Pancreas (tissue), 10 donors: ENCODE results near the gene F2R. TPM values are rescaled to one million over a fixed set of nuclear protein-coding genes. Genes with fewer than 3 reads are reported as not detected.

Source experiments
- ATAC-seq, 4 donors: fragments of 200-7000 bp; cut with Tn5 transposase; one replicate each; pipeline versions ENCODE4 v1.8.0 to v1.9.1; 2020; ENCODE audit warnings: mild to moderate bottlenecking in 4 of 4, moderate library complexity in 4 of 4
- DNase-seq, 6 donors: peaks; one replicate each; pipeline ENCODE4 v3.0.0-alpha.2; 2020
- FAIRE-seq: peaks from 2 replicates; lab custom pipeline; 2012; peaks lifted over from hg19 to GRCh38; lab: Jason Lieb, UNC
- H3K27ac ChIP-seq, 4 donors: fragments of 200-600 bp; sonication (generic); 1 replicate in 3 of 4; 2 replicates in 1 of 4; pipeline versions ENCODE4 v1.5.0 to v1.8.0; 2020
- H3K27me3 ChIP-seq, 4 donors: fragments of 200-600 bp; one replicate each; pipeline ENCODE4 v1.8.0; 2021
- H3K36me3 ChIP-seq, 3 donors: fragments of 200-600 bp; sonication (generic) in 1 of 3; one replicate each; pipeline versions ENCODE4 v1.5.0 to v1.8.0; 2020 to 2021
- H3K4me1 ChIP-seq, 3 donors: fragments of 200-600 bp; one replicate each; pipeline ENCODE4 v1.8.0; 2021
- H3K4me3 ChIP-seq, 4 donors: fragments of 200-600 bp; sonication (generic) in 2 of 4; one replicate each; pipeline versions ENCODE4 v1.5.0 to v1.8.0; 2020 to 2021
- H3K9me3 ChIP-seq, 4 donors: fragments of 200-600 bp; one replicate each; pipeline ENCODE4 v1.8.0; 2021
- WGBS, 2 donors: extraction: QIAGEN DNeasy Blood & Tissue Kit; methylation state at CpG; one replicate each; pipeline ENCODE4 v1.1.7; 2013; 5-methylcytosine and 5-hydroxymethylcytosine counted together
- intact Hi-C, 3 donors: fragments of 100-400 bp; cut with DNase I; formaldehyde crosslinking; loops; one replicate each; pipeline versions ENCODE4 v1.11.1 to v1.14.2; 2022
- polyA plus RNA-seq, 2 donors: library from polyadenylated mRNA; stranded (reverse); fragments of 200-250 nt; gene quantifications; one replicate each; pipeline ENCODE4 v1.2.3, GENCODE V29; 2013
- total RNA-seq, 6 donors: library from RNA; stranded (reverse); fragmentation: NEBNext Ultra II Directional in 4 of 6; extraction: Animal tissue kit (Norgen Biotek cat#: 25700) in 4 of 6; gene quantifications; one replicate each; pipeline versions ENCODE4 v1.2.1 to v1.2.4, GENCODE V29; 2021 to 2023
- TF ChIP-seq, protein P1 (sequence below), 4 donors: fragments of 200-600 bp; sonication (generic) in 3 of 4; IDR thresholded peaks; one replicate each; pipeline versions ENCODE4 v1.5.0 to v1.8.0; 2021; ENCODE audit warnings: antibody characterized with exemption in 4 of 4
- donor health status: healthy with polysubstance abuse.
- donor health status: DM: no; HTN: no; CAD: no; lungs with moderate emphysema.
- donor health status: DM: no; HTN: no; CAD: no.
- donor health status: control.
- donor health status: control.
- donor health status: Bipolar disorder and iron deficiency.
- donor health status: DM: yes; HTN: yes; CAD: no.
- donor health status: DM: no; HTN: no; CAD: no.
- donor health status: DM: no; HTN: no; CAD: no.
- donor health status: DM: yes; HTN: yes; CAD: no.

F2R gene
- total and polyA plus RNA-seq, 8 donors = 0.38 to 15.0 (median 1.7) TPM

DNA sequence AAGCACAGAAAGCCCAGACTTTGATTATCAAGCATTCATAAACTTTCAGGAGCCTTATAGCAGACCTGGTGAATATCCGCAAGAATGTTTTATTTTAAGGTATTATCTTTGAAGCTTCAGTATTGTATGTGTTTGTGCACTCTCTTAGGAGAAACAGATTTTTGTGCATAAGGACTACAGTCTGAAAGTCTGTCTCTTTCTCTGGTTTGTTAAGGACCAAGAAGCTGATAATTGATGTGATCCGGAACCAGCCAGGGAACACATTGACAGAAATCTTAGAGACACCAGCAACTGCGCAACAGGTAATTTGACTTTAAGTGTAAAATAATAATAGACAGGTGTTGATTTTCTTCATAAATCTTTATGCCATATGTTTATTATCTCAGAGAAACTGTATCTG is 22.8 kb upstream of the F2R start:
- Histone ChIP-seq H3K4me1 (no peaks in the 10 kb centered on the region), H3K36me3 (peaks cover 3 to 8% (median 7%) of the 10 kb centered on the region in 3 donors), H3K4me3 (no peak overlapping the region), H3K27me3 (no peaks in the 10 kb centered on the region), H3K9me3 (no peaks in the 10 kb centered on the region), H3K27ac (no peak overlapping the region)
- DNase-seq (no peak), ATAC-seq (no peak), FAIRE-seq (no peak)
- TF ChIP-seq, protein P1, sequence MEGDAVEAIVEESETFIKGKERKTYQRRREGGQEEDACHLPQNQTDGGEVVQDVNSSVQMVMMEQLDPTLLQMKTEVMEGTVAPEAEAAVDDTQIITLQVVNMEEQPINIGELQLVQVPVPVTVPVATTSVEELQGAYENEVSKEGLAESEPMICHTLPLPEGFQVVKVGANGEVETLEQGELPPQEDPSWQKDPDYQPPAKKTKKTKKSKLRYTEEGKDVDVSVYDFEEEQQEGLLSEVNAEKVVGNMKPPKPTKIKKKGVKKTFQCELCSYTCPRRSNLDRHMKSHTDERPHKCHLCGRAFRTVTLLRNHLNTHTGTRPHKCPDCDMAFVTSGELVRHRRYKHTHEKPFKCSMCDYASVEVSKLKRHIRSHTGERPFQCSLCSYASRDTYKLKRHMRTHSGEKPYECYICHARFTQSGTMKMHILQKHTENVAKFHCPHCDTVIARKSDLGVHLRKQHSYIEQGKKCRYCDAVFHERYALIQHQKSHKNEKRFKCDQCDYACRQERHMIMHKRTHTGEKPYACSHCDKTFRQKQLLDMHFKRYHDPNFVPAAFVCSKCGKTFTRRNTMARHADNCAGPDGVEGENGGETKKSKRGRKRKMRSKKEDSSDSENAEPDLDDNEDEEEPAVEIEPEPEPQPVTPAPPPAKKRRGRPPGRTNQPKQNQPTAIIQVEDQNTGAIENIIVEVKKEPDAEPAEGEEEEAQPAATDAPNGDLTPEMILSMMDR (IDR thresholded peaks at IDR 0.05) = no peak
- intact Hi-C loops = no loop called here
- 81 to 98% methylated on average over 3 of the region's 3 CpGs for WGBS, 2 donors

DNA sequence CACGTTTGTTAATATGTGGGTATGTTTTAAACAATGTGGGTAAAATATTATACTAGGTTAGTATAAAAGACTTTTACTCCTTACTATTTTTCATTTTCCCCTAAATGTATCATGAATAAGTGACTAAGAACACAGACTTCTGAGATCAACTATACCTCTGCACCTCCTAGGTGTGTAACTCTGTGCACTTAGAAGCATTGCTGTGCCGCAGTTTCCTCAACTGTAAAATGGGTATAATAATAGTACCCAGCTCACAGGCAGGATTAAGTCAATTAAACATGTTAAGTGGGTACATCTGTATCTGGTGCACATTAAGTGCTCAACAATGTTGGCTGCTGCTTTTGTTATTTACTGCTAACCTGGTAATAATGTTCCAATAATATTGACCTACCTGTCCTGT is 21.6 kb upstream of the F2R start:
- H3K9me3 ChIP-seq = no peaks in the 10 kb centered on the region
- no peak for ATAC-seq
- no peak for DNase-seq
- H3K27ac ChIP-seq = no peak overlapping the region
- H3K4me1 ChIP-seq = no peaks in the 10 kb centered on the region
- no peak for FAIRE-seq
- H3K27me3 ChIP-seq = no peaks in the 10 kb centered on the region
- no peak overlapping the region for H3K4me3 ChIP-seq
- intact Hi-C loops = no loop called here
- 50 to 69% methylated on average over 2 of the region's 2 CpGs for WGBS, 2 donors
- peaks cover 3 to 12% (median 8%) of the 10 kb centered on the region in 3 donors for H3K36me3 ChIP-seq
- TF ChIP-seq, protein P1 (IDR thresholded peaks at IDR 0.05) = no peak

DNA sequence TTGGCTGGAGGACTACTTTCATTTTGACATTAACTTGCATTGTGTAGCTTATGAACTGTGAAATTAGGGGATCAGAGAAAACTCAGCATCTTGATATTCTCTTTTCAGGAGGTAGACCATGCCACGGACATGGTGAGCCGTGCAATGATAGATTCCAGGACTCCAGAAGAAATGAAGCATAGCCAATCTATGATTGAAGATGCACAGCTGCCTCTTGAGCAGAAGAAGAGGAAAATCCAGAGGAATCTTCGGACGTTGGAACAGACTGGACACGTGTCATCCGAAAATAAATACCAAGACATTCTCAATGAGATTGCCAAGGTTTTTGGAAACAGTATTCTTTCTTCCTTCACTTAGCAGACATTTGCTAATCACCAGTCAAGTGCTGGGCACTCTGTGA is 20.6 kb upstream of the F2R start:
- Histone ChIP-seq H3K9me3 (no peaks in the 10 kb centered on the region), H3K27me3 (no peaks in the 10 kb centered on the region), H3K36me3 (peaks cover 3 to 12% (median 8%) of the 10 kb centered on the region in 3 donors), H3K27ac (no peak overlapping the region), H3K4me3 (no peak overlapping the region), H3K4me1 (no peaks in the 10 kb centered on the region)
- FAIRE-seq (no peak), ATAC-seq (no peak), DNase-seq (no peak)
- WGBS, 2 donors = 87 to 92% methylated on average over 6 of the region's 6 CpGs
- intact Hi-C loops = no loop called here
- TF ChIP-seq, protein P1 (IDR thresholded peaks at IDR 0.05) = no peak

DNA sequence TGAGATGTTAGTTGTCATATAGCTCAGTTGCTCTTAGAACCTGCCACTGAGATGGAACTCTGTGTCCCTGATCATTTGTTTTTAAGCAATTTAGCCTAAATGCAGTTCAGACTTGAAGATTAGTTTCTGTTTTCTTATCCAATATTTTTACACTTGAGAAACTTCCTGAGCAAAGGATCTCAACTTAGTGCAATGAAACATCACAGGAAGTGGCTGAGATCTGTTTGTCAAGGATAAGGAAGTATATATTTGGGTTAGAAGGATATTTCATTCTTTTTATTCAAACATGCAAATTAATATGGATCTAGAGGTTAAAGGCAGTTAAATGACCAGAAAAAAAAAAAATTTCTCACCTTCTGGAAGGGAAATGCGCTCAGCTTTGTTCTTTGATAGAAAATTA is 19.7 kb upstream of the F2R start:
- WGBS, 2 donors = 93 to 98% methylated on average over 1 of the region's 1 CpG
- TF ChIP-seq, protein P1 (IDR thresholded peaks at IDR 0.05) = no peak
- Histone ChIP-seq H3K27me3 (no peaks in the 10 kb centered on the region), H3K36me3 (peaks cover 3 to 21% (median 11%) of the 10 kb centered on the region in 3 donors), H3K9me3 (no peaks in the 10 kb centered on the region), H3K4me3 (no peak overlapping the region), H3K4me1 (no peaks in the 10 kb centered on the region), H3K27ac (no peak overlapping the region)
- ATAC-seq (no peak), DNase-seq (no peak), FAIRE-seq (no peak)
- intact Hi-C loops = no loop called here

DNA sequence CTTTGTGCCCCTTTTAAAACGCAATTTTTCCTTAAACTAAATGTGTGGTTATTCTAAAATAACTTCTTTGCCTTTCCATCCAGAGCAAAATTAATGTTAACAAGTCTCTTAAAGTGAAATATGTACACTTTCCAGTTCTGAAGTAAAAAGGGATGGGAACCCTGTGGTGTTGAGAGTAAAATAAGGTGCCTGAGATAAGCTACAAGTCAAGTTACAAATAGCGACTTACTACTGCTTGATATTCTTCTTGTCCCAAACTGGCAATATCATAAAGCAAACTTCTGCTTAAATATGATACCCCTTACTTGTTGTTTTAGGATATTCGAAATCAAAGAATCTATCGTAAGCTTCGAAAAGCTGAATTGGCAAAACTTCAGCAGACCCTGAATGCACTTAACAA is 18.3 kb upstream of the F2R start:
- 96 to 98% methylated on average over 5 of the region's 5 CpGs for WGBS, 2 donors
- DNase-seq (no peak), FAIRE-seq (no peak), ATAC-seq (no peak)
- H3K4me1 ChIP-seq = no peaks in the 10 kb centered on the region
- peaks cover 3 to 30% (median 21%) of the 10 kb centered on the region in 3 donors for H3K36me3 ChIP-seq
- no peak overlapping the region for H3K4me3 ChIP-seq
- no peaks in the 10 kb centered on the region for H3K9me3 ChIP-seq
- TF ChIP-seq, protein P1 (IDR thresholded peaks at IDR 0.05) = no peak
- H3K27ac ChIP-seq = no peak overlapping the region
- no peaks in the 10 kb centered on the region for H3K27me3 ChIP-seq
- intact Hi-C loops = no loop called here
